GM10266 (cell line): ENCODE data around the gene CACNA2D1.

Experiments
- DNase-seq: peaks from one replicate; pipeline ENCODE4 v3.0.0; 2012; ENCODE audit errors: extremely low spot score
- CTCF ChIP-seq: IDR thresholded peaks from 2 replicates; pipeline ENCODE4 v1.5.1; 2012; ENCODE audit warnings: mild to moderate bottlenecking, low read depth; ENCODE audit not compliant: control insufficient read depth, insufficient read depth; ENCODE audit errors: missing control alignments

The CACNA2D1 gene

GRCh38 chr7:82423446-82423845, 20.1 kb downstream of the CACNA2D1 start:
- no peak for TF ChIP-seq CTCF
- no peak for DNase-seq

GRCh38 chr7:82419200-82419599, 24.4 kb downstream of the CACNA2D1 start:
- DNase-seq: no peak
- TF ChIP-seq CTCF: no peak

GRCh38 chr7:82417898-82418297, 25.7 kb downstream of the CACNA2D1 start:
- TF ChIP-seq CTCF: no peak
- no peak for DNase-seq

GRCh38 chr7:82416402-82416801, 27.2 kb downstream of the CACNA2D1 start:
- TF ChIP-seq CTCF: no peak

GRCh38 chr7:82414389-82414788, 29.2 kb downstream of the CACNA2D1 start:
- TF ChIP-seq CTCF: no peak

More at GRCh38 chr7:82416402-82416801, 27.2 kb downstream of the CACNA2D1 start:
- DNase-seq: no peak

GRCh38 chr7:82413237-82413636, 30.3 kb downstream of the CACNA2D1 start:
- no peak for DNase-seq
- TF ChIP-seq CTCF: no peak

More at GRCh38 chr7:82414389-82414788, 29.2 kb downstream of the CACNA2D1 start:
- no peak for DNase-seq

GRCh38 chr7:82411732-82412131, 31.8 kb downstream of the CACNA2D1 start:
- no peak for TF ChIP-seq CTCF

More at GRCh38 chr7:82411732-82412131, 31.8 kb downstream of the CACNA2D1 start:
- no peak for DNase-seq
